T-helper 9 cell (primary cell): ENCODE results near the gene DFFB.
A peak's percentile ranks its signal among the peaks of the same experiment; 100 is the strongest.

Experiments
- DNase-seq: peaks from one replicate; pipeline ENCODE4 v3.0.0-alpha.2; 2020

DFFB gene

GRCh38 chr1:3898994-3899753 is 41.9 kb downstream of the DFFB start:
- no peak for DNase-seq

GRCh38 chr1:3899754-3900149 is 42.5 kb downstream of the DFFB start:
- no peak for DNase-seq

DNA sequence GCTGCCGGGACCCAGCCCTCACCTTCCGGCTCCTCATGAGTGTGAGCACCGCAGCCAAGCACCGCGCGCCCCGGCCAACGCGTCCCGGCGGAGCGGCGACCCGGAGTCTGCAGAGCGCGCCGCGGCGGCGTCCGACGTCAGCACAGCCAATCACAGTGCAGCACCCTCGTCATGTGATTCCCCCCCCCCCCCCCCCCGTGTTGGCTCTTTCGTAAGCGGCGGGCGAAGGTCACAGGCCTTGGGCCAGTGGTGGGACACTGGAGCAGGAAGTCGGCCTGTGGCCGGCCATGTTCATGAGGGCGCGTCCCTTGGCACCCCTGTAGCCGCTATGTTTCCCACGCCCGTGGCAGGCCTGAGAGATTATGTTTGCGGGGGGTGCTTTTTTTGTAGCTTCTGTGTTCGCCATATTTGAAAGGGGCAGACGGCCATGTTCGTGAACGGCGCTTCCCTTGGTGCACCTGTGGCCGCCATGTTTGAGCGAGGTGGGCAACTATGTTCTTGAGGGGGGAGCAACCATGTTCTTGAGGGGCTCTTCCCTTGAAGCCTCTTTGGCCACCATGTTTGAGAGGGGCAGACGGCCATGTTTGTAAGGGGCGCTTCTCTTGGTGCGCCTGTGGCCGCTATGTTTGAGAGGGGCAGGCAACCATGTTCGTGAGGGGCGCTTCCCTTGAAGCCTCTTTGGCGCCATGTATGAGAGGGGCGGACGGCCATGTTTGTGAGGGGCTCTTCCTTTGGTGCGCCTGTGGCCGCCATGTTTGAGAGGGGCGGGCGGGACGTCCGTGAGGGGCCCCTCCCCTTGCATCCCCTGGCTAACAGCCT is 43.1 kb downstream of the DFFB start, which contains the start of gene C1orf174:
Gene C1orf174 (minus strand): TSS at position 123 of the 819 bp plus-strand sequence. CDS start 86 bp downstream, at position 37.
- peak; percentile 86 for DNase-seq

DNA sequence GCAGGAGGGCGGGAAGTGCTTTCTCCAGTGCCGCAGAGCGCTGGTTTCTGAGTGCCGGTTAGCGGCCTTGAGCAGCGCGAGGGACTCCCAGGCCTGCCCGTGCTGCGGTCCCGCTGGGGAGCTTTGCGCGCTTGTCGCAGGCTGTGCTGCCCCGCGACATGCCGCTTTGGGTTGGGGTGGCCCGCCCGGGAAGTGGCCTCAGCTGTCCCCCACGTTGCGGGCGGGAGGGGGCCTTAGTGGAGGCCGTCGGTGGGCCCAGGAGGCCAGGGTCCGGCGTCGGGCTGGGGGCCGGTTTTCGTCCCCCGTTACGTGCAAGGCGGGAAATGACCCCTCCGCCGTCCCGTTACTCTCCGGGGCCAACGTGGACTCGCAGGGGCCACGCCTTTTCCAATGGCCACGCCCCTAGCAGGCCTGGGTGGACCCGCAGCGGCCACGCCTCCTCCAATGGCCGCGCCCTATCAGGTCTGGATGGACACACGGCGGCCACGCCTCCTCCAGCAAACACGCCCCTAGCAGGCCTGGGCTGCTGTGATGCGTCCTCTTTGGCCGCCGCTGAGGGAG is 43.8 kb downstream of the DFFB start:
- DNase-seq: peak; percentile 68

- no peak for DNase-seq
Measured at GRCh38 chr1:3902111-3902511, 44.8 kb downstream of the DFFB start.

DNA sequence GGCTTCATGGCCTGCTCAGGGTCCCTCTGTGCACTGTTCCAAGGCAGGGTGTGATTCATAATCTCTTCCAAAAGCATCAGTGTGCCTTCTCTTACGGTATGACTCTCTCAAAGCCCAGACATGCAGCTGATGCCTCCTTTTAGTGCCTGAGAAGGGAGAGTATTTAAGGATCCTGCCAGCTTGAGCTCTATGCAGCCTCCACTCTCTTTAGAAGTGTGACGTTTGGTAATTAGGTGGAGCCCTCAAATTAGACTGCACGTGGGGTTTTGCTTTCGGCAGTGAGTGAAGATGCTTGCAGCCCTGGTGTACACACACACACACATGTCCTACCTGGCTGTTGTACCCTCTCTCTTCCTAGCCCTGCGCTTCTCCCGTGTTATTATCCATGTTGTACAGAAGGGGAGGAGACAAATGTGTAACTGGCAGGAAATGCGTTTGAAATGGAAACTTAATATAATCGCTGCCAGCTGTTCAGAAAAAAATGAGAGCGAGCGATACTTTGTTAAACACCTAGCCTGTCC is 45.4 kb downstream of the DFFB start:
- DNase-seq: no peak

GRCh38 chr1:3903141-3904005 is 46.1 kb downstream of the DFFB start:
- no peak for DNase-seq

DNA sequence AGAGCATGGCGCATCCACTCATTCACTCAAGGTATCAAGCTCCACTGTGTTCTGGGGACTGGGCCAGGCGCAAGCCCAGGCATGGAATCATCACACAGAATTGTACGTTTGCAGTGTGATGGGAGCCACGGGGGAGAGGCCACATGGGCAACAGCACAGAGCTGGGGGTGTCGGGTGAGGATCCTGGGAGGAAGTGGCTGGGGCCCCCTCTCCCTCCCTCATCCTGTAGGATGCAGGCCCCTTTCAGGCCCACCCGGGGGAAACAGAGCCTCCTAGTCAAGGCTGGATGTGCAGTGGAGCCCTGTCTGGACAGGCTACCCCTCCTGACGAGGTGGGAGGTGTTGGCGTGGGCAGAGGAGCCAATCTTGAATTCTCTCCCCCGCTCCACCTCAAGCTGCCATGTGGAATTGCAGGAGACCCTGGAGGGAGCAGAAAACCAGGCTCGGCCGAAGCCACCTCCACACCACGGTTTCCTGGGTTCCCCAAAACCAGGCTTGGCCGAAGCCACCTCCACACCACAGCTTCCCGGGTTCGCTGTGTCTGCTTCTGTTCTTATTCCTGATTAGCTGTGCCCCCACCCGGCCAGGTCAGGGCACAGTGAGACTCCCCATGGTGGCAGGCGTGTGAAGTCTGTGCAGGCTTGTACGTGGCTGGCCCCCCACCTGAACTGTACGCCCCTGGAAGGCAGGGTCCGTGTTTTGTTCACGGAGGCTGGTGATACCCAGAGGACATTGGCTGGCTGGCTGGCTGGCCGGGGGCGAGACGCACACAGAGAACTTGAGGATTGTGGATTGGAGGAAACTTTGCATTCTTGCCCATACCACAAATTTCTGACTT is 46.9 kb downstream of the DFFB start:
- DNase-seq: no peak

DNA sequence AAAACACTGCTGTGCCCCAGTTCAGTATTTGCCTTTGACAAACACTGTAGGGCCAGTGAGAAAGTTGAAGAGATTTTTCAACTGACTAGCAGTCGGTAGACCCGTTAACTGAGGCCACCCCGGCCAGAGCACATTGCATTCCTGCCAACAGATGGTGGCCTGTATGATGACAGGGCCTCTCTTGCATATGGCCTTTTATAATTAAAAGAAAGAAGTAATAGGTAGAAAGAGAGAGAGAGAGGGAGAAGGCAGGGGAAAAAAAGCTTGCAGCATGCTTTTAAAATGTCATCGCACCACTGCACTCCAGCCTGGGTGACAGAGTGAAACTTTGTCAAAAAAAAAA is 47.5 kb downstream of the DFFB start:
- DNase-seq: no peak

DNA sequence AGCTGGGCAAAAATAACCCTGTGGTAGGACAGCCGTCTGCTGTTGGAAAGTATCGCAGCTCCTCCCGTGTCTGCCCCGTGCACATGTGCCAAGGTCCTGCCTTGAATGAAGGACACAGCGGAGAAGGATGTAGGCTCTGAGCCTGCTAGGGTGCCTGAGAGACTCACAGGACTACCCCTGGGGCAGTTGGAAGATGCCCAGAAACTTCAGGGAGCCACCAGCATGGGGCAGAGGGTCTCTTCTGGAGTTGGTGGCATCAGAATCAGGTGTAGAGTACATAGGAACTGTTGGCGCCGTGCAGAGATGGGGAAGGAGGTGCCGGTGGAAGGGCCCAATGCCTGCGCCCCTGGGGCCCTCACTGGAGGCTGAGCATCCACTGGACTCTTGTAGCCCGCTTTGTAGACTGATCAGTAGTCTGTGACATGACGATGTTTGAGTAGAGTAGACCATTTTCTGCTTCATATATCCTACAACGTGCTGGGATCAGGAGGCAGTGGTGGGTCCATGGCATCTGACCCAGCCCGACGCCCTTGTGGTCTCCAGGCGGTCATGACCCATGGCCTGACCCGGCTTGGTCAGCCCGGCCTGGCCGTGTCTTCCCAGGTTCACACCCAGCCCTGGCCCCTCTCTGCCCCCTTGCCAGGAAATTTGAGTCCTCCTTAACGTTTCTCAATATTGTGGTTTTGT is 48.1 kb downstream of the DFFB start:
- DNase-seq: no peak

DNA sequence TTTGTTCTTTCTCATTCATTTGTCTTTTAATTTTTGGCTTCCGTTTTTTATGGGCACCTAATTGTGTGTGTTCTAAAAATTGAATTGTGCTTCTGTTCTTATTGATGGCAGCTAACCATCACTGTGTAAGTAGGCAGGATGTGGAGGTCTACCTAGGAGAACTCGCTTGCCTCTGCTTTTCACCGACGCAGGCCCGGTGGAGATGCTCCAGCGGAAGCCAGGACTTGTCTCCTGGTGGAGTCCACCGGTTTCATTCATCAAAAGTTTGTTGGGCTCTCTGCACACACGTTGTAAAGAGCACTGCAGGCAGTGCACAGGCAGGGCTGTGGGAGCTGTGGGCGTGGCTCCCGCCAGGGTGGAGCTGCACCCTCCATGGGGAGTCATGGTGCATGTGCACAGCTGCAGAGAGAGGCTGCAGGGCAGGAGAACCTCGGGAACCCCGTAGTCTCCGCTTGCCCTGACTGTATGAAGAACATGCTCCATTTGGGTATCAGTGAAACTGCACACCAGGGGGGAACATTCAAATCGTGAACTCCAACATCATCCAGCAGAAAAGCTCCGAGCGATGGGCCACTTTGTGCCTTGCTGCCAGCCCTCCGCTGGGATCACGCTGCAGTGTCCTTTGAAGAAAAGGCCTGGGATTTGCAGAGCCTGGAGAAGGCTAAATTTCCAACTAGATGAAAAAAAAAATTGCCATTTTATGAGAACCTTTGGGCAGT is 48.8 kb downstream of the DFFB start:
- no peak for DNase-seq

DNA sequence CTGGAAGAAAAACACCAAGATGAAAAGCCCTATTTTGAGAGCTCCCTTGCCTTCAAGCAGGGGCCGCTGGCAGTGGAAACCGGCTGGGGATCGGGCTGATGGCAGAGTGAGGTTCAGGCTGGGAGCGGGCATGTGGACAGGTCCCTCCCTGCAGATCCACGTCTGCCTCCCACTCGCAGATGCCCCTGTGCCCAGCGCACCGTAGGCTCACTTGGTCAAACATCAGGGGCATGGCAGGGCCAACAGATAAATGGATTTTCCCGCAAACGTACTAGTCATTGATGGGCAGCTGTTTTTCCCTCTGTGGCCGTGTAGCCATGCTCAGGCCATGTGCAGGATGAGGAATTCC is 49.4 kb downstream of the DFFB start:
- DNase-seq: no peak

DNA sequence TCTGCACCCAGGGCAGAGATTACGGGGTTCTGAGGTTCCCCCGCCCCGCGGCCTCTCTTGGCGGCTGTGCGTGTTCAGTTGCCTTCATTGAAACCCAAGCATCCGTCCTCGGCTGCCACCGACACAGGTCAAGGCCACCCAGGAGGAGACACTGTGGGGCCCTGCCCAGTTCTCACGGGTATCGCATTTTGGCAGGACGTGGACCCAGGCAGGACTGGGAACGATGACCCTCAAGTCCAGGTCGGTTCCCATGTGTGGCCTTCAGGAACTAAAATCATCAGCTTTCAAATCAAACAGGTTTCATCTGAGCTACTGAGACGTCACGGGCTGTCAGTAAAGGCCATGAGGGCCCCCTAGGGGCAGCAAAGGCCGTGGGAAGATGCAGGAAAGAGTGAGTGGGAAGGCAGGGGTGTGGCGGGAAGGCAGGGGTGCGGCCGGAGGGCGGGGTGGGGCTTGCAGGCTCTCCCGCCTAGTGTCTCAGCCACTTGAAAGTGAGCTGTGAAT is 49.8 kb downstream of the DFFB start:
- no peak for DNase-seq

GRCh38 chr1:3907621-3908165 is 50.4 kb downstream of the DFFB start:
- DNase-seq: no peak

- DNase-seq: no peak
Measured at GRCh38 chr1:3908886-3909517, 51.7 kb downstream of the DFFB start.

GRCh38 chr1:3909615-3910014 is 52.3 kb downstream of the DFFB start:
- DNase-seq: no peak

GRCh38 chr1:3910049-3910731 is 52.9 kb downstream of the DFFB start:
- no peak for DNase-seq
